ENCODE results near the gene YBEY.

The YBEY gene

DNA sequence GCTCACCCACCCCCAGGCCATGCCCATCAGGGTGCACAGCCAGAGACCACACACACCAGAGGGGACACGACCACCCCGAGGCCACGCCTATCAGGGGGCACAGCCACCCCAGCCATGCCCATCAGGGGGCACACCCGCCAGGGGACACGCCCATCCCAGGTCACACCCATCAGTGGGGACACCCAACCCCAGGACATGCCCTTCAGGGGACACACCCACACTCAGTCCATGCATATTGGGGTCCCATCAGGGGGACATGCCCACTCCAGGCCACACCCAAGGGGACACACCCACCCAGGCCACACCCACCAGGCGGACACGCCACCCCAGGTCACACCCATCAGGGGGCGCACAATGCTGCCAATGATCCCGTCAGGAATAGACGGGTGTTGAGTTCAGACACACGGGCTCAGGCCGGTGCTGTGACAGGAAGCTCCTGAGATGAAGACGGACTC is 21.4 kb upstream of the YBEY start:
- no peak for DNase-seq (ENCODE audit: low spot score)
- no peak overlapping the region for H3K4me3 ChIP-seq
- TF ChIP-seq, protein P1, sequence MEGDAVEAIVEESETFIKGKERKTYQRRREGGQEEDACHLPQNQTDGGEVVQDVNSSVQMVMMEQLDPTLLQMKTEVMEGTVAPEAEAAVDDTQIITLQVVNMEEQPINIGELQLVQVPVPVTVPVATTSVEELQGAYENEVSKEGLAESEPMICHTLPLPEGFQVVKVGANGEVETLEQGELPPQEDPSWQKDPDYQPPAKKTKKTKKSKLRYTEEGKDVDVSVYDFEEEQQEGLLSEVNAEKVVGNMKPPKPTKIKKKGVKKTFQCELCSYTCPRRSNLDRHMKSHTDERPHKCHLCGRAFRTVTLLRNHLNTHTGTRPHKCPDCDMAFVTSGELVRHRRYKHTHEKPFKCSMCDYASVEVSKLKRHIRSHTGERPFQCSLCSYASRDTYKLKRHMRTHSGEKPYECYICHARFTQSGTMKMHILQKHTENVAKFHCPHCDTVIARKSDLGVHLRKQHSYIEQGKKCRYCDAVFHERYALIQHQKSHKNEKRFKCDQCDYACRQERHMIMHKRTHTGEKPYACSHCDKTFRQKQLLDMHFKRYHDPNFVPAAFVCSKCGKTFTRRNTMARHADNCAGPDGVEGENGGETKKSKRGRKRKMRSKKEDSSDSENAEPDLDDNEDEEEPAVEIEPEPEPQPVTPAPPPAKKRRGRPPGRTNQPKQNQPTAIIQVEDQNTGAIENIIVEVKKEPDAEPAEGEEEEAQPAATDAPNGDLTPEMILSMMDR (IDR thresholded peaks at IDR 0.05): no peak
- H3K27ac ChIP-seq: no peak overlapping the region

DNA sequence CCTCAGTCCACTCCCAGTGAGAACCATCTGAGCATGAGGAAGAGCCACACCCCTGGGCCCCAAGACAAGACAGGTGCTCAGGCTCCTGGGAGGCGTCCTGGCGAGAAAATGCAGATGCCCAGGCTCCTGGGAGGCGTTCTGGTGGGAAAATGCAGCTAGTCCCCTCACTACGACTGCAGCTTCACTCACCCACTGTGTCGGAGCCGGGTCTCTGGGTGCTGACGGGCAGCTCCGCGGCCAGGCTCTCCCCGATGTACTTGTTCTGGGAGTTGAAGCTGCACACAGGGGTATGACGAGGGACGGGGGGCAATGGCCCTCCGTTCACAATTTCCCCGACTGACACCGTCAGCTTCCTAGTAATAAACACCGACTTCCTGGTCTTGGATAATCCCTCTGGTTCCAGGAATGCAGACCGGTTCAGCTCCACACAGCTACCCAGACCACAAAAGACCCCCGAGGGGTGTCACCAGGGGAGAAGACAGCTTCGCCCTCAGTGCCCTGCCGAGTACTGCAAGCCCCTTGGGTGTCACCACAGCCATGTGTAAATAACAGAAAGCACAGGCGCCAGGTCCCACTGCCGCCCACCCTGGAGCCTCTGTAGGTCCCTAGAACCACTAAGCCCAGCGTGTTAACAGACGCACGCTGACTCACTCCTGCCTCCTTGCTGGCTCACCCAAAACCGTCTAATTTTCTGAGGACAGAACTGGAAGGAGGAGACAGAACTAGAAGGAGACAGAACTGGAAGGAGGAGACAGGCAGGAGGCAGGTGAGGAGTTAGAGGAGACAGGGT is 20.2 kb upstream of the YBEY start:
- TF ChIP-seq, protein P1 (IDR thresholded peaks at IDR 0.05): no peak

DNA sequence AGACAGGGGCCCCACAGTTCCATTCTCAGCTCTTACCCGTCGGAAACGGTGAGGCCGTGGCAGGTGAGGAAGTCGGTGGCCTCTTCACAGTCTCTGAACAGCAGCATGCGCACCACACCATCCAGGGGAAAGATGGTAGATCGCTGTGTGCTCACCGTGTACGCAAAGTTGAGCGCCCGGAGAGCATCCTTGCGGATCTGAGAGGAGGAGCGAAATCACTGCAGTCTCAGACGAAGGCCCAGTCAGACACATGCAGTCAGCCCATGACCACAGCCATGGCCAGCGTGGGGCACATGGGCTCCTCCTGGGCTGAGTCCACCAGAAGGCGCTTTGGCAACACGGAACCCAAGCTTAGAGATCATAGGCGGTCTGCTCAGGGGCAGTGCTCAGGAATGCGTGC is 19.2 kb upstream of the YBEY start:
- no peak for DNase-seq (ENCODE audit: low spot score)
- H3K27ac ChIP-seq: no peak overlapping the region
- TF ChIP-seq, protein P1 (IDR thresholded peaks at IDR 0.05): no peak
- H3K4me3 ChIP-seq: no peak overlapping the region

More for the DNA sequence above, 20.2 kb upstream of the YBEY start:
- no peak for DNase-seq (ENCODE audit: low spot score)
- no peak overlapping the region for H3K4me3 ChIP-seq
- H3K27ac ChIP-seq: no peak overlapping the region

DNA sequence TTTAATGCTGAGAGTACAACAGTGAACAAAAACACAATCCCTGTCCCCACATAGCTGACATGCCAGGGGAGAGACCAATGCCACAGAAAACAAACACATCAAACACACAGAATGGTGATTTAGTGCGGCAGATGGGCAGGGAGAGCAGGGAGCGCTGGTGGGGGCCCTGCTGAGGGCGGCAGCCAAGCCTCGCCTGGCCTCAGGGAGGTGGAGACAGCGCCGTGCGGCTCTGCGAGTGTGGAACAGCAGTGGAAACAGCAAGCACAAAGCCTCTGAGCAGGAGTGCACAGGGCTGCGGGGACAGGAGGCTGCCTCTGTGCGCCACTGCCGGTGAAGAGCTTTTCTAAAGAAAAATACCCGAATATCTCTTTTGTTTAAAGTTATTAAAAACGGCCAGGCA is 17.8 kb upstream of the YBEY start:
- no peak for DNase-seq (ENCODE audit: low spot score)
- no peak overlapping the region for H3K4me3 ChIP-seq
- TF ChIP-seq, protein P1 (IDR thresholded peaks at IDR 0.05): no peak
- no peak overlapping the region for H3K27ac ChIP-seq

DNA sequence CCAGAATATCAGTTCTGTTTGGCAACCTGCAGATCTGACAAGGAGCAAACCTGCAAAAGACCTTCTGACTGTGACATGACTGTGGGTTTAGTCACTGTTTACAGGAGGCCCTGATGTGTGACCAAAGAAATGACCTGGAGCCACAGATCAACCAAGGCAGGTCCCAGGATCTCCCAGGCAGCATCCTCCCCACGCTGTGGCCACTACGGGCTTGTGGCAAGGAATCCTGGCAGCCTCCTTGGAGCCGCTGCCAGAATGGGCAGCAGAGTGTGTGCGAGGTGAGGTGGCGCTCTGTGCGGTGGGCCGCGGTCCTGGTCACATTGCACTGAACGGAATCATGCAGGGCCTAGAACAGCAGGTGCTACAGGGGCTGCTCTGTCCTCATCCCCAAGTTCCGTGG is 16.7 kb upstream of the YBEY start:
- DNase-seq (ENCODE audit: low spot score): no peak
- no peak overlapping the region for H3K4me3 ChIP-seq
- no peak overlapping the region for H3K27ac ChIP-seq
- TF ChIP-seq, protein P1 (IDR thresholded peaks at IDR 0.05): no peak

DNA sequence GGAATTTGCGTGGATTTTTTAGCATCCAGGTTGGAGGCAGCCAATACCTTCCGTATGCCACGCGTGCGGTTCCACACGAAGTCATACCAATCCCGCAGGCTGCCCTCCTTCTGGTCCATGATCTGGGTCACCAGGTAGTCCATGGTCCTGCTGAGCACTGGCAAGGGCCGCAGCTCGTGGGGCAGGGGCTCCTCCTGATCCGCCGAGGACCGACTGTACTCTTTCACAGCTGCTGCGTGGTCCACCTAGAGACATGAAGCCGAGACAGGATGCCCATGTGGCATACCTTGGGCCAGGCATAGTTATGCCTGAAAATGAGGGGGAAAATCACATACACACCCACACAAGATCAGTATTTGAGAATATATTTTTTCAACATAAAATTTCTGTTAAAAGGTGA is 12.8 kb upstream of the YBEY start:
- H3K27ac ChIP-seq: no peak overlapping the region
- TF ChIP-seq, protein P1 (IDR thresholded peaks at IDR 0.05): no peak
- H3K4me3 ChIP-seq: no peak overlapping the region
- no peak for DNase-seq (ENCODE audit: low spot score)

DNA sequence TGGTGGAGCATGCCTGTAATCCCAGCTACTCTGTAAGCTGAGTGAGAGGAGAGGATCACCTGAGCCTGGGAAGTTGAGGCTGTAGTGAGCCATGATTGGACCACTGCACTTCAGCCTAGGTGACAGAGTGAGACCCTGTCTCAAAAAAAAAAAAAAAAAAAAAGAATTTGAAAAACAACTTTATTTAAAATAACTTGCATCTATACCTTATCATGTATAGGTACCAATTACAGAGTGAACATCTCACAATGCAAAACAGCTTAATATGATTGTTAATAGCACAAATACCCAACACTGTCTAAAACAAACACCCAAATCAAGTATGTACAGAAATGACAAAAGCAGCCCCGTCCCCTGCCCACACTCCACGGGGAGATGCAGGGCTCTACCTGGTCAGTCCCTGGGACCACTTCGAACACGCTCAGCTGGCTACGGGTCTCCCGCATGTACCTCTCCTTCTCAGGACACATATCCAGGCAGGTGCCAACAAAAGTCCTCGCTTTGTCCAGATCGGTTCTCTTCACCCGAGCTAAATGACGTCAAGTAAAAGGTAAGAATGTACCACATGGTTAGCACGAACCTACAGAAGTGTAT is 11.2 kb upstream of the YBEY start:
- Histone ChIP-seq H3K4me3 (no peak overlapping the region), H3K27ac (no peak overlapping the region)
- TF ChIP-seq, protein P1 (IDR thresholded peaks at IDR 0.05): no peak
- DNase-seq (ENCODE audit: low spot score): no peak

Measured in coronary artery (tissue), 2 donors.